ENCODE measurements around the gene PRRX2. TPM values are rescaled to one million over a fixed set of nuclear protein-coding genes. Genes with fewer than 3 reads are reported as not detected.

Gene PRRX2
- total and polyA plus RNA-seq, 9 of the 15 experiments (the other 6 are each of a cell fraction or from before 2014, with no cell fraction given), result 0.21 TPM; not detected in 8

GRCh38 chr9:129626079-129626624 is 39.3 kb upstream of the PRRX2 start, which contains the start of gene NTMT1 (continued):
- TF ChIP-seq ZBTB2 (IDR thresholded peaks at IDR 0.05) (no peak), PCBP1 (IDR thresholded peaks at IDR 0.05; ENCODE audit: low read depth, low read length, poor library complexity, severe bottlenecking) (peak; percentile 84), NR2C2 (CRISPR knock-in tag; IDR thresholded peaks at IDR 0.05) (no peak), NR2C2 (tag; IDR thresholded peaks at IDR 0.05) (peak; percentile 57; the same call in 1 of the 2 replicates), ETV6 (IDR thresholded peaks at IDR 0.05; ENCODE audit: borderline replicate concordance in 1 of 2, low read depth in 2 of 2, low read length in 1 of 2) (no peak), ETV6 (CRISPR knock-in tag; IDR thresholded peaks at IDR 0.05; ENCODE audit: borderline replicate concordance) (no peak), ZSCAN32 (CRISPR knock-in tag; IDR thresholded peaks at IDR 0.05) (no peak), POU5F1 (IDR thresholded peaks at IDR 0.05; ENCODE audit: borderline replicate concordance, low read depth, low read length, partially characterized antibody) (no peak), HDAC6 (IDR thresholded peaks at IDR 0.05; ENCODE audit: low read depth, low read length) (no peak), CREB1 (IDR thresholded peaks at IDR 0.05) (peak; percentile 94), CREB1 (CRISPR knock-in tag; IDR thresholded peaks at IDR 0.05) (peak; percentile 93), MGA (IDR thresholded peaks at IDR 0.05) (peak; percentile 79), VEZF1 (CRISPR knock-in tag; IDR thresholded peaks at IDR 0.05) (peak; percentile 64), IRF2 (CRISPR knock-in tag; IDR thresholded peaks at IDR 0.05) (no peak)

Measured in K562 (cell line).